AG04450 (cell line): ENCODE results near the gene ZKSCAN2. TPM values are rescaled to one million over a fixed set of nuclear protein-coding genes. Genes with fewer than 3 reads are reported as not detected.

ENCODE experiments used
- CTCF ChIA-PET: fragments of 300-600, 350-600 bp; formaldehyde crosslinking; extraction: SDS; loops from one replicate; lab custom pipeline; 2022; ENCODE audit warnings: antibody characterized with exemption, inconsistent platforms; lab: Charles Lee
- POLR2A ChIA-PET: fragments of 350-600 bp; formaldehyde crosslinking; extraction: SDS; loops from one replicate; lab custom pipeline; 2021; ENCODE audit warnings: antibody characterized with exemption, inconsistent platforms; lab: Yijun Ruan, JAX
- DNase-seq: peaks from one replicate; pipeline ENCODE4 v3.0.0-alpha.2; 2011; ENCODE audit warnings: low read depth, low spot score
- H3K27ac ChIP-seq: one replicate; pipeline ENCODE4 v1.5.1; 2012; ENCODE audit warnings: low read depth, low read length, control low read depth
- H3K27me3 ChIP-seq: one replicate; pipeline ENCODE4 v1.6.0; 2012; ENCODE audit warnings: low read length; ENCODE audit not compliant: control insufficient read depth, insufficient read depth
- H3K4me3 ChIP-seq: 2 replicates; pipeline ENCODE4 v1.5.1; 2011; ENCODE audit warnings: mild to moderate bottlenecking, low read depth, low read length, control low read depth
- H3K9me3 ChIP-seq: 2 replicates; pipeline ENCODE4 v1.5.1; 2012; ENCODE audit warnings: low read length; ENCODE audit not compliant: control insufficient read depth, insufficient read depth
- polyA plus RNA-seq: library from polyadenylated mRNA; depleted of rRNA; stranded (reverse); fragments of >200 nt; gene quantifications from 2 replicates; pipeline ENCODE4 v1.2.3, GENCODE V29; 2011
- TF ChIP-seq, protein P1 (sequence below): IDR thresholded peaks from 2 replicates; pipeline ENCODE4 v1.5.1; 2011; ENCODE audit warnings: low read depth, low read length, control low read depth, inconsistent platforms

Gene ZKSCAN2
- polyA plus RNA-seq, 1 experiment = 3.0 TPM

GRCh38 chr16:25257956-25258860, 563 bp upstream of the ZKSCAN2 start:
- Histone ChIP-seq H3K4me3 (peak overlapping the region; percentile 85), H3K27ac (peak overlapping the region; percentile 99), H3K27me3 (no peaks in the 10 kb centered on the region), H3K9me3 (no peaks in the 10 kb centered on the region)
- TF ChIP-seq, protein P1, sequence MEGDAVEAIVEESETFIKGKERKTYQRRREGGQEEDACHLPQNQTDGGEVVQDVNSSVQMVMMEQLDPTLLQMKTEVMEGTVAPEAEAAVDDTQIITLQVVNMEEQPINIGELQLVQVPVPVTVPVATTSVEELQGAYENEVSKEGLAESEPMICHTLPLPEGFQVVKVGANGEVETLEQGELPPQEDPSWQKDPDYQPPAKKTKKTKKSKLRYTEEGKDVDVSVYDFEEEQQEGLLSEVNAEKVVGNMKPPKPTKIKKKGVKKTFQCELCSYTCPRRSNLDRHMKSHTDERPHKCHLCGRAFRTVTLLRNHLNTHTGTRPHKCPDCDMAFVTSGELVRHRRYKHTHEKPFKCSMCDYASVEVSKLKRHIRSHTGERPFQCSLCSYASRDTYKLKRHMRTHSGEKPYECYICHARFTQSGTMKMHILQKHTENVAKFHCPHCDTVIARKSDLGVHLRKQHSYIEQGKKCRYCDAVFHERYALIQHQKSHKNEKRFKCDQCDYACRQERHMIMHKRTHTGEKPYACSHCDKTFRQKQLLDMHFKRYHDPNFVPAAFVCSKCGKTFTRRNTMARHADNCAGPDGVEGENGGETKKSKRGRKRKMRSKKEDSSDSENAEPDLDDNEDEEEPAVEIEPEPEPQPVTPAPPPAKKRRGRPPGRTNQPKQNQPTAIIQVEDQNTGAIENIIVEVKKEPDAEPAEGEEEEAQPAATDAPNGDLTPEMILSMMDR = no peak
- ChIA-PET CTCF (interaction anchor here (0.7 to 2.9 kb wide), 2 partner anchors 18 to 33 kb away, joined by 3 to 17 read pairs; no protein-coding TSS in a partner anchor), POLR2A (no interaction called here)
- peak; percentile 77 for DNase-seq

DNA sequence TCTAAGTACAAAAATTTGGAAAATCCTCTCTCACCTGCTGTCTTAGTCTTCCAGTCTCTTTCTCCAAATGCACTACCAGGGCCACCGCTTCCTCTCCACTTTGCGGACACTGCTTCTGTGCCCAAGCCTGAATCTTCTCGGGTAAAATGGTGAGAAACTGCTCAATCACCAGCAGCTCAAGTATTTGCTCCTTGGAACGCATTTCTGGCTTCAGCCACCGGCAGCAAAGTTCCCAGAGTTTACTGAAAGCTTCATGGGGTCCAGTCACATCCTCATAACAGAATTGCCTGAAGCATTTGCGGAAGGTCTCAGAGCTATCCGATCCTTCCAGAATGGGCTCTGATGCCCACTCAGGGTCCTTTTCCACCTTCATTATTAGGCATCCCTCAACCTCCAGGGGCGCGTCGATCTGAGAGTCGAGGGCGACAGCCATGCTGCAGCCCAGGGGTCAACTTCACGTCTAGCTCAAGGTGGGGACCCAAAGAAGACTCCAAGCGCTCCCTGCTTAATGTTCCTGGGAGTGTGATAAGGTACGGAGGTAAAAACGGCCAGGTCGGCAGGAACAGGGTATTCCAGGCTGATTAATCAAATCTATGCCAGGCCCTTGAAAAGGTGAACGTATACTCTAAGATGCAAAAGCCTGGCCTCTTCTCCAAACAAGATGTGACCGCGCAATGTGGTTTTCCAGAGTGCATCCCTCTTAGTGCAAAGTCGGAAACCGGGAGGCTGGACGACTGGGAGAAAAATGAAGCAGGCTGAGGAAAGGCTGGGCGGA, 763 bp downstream of the ZKSCAN2 start:
- POLR2A ChIA-PET = interaction anchor here (0.7 to 1.1 kb wide), 3 partner anchors 21 to 1947 kb away, joined by 3 to 4 read pairs (median 4); no protein-coding TSS in a partner anchor
- Histone ChIP-seq H3K9me3 (no peaks in the 10 kb centered on the region), H3K27me3 (no peaks in the 10 kb centered on the region), H3K27ac (peak overlapping the region; percentile 39), H3K4me3 (peak overlapping the region; percentile 85)
- no peak for DNase-seq
- CTCF ChIA-PET = interaction anchor here (0.5 to 1.6 kb wide), 4 partner anchors 9 to 31 kb away, joined by 3 to 7 read pairs (median 4); no protein-coding TSS in a partner anchor
- TF ChIP-seq, protein P1 = 0 out of 2 replicates have a peak, but pooled peaks have one; percentile 12

- no peak overlapping the region for H3K4me3 ChIP-seq
- no peak for DNase-seq
- TF ChIP-seq, protein P1 = no peak
- H3K27me3 ChIP-seq = no peaks in the 10 kb centered on the region
- ChIA-PET POLR2A (no interaction called here), CTCF (interaction anchor here (1.5 kb wide), 1 partner anchor 28 kb away, joined by 7 read pairs; no protein-coding TSS in a partner anchor)
- no peak overlapping the region for H3K27ac ChIP-seq
- no peaks in the 10 kb centered on the region for H3K9me3 ChIP-seq
Measured at GRCh38 chr16:25253322-25253721, 4.3 kb downstream of the ZKSCAN2 start.

GRCh38 chr16:25250467-25250866, 7.2 kb downstream of the ZKSCAN2 start:
- Histone ChIP-seq H3K4me3 (no peak overlapping the region), H3K27me3 (no peaks in the 10 kb centered on the region), H3K27ac (no peak overlapping the region), H3K9me3 (no peaks in the 10 kb centered on the region)
- ChIA-PET POLR2A (no interaction called here), CTCF (no interaction called here)
- TF ChIP-seq, protein P1 = no peak
- no peak for DNase-seq
